ENCODE results near the gene PTPN4. TPM values are rescaled to one million over a fixed set of nuclear protein-coding genes. Genes with fewer than 3 reads are reported as not detected.

Gene PTPN4
- total and polyA plus RNA-seq, 9 of the 15 experiments (the other 6 are each of a cell fraction or from before 2014, with no cell fraction given): 5.0 to 32.8 (median 27.3) TPM

DNA sequence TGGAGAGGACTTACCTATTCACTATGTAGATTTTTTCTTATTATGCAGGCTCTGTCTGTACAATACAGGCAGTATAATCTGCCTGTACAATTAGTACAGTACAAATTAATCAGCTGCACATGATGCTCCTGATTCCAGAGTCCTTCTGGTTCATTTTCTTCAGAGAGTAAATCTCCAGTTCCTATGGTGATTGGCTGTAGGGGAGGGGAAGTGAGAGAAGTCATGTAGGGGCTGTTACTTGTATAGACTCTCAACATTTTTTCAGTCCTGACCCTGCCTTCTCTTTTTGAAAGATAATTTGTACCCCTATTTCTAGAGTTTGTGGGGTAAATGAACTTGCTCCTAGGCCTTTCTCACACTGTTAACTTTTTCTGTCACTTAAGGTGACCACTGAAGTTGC is 54.5 kb downstream of the PTPN4 start:
- intact Hi-C loops (cut with micrococcal nuclease) (no loop called here), in situ Hi-C loops (cut with MboI) (no loop called here)
- peaks cover 13% of the 10 kb centered on the region; the same call in 2 of the 3 replicates for H3K79me2 ChIP-seq (ENCODE audit: control insufficient read depth, insufficient read depth, low read length)
- DNase-seq (ENCODE audit: extremely low read depth in 1 of 4, low spot score in 3 of 4): no peak
- H3K4me2 ChIP-seq (ENCODE audit: insufficient read depth, low read length): no peak overlapping the region
- H3K9me3 ChIP-seq (replicated peaks; ENCODE audit: control insufficient read depth, insufficient read depth, low read depth, low read length): no peaks in the 10 kb centered on the region
- no peaks in the 10 kb centered on the region; a peak in 2 of 5 replicates for H3K4me1 ChIP-seq (replicated peaks in 1 of 2; ENCODE audit: control insufficient read depth in 2 of 2, insufficient read depth in 2 of 2, low read length in 2 of 2)
- H3K9ac ChIP-seq (ENCODE audit: insufficient read depth in 1 of 2, low read depth in 2 of 2, low read length in 2 of 2): no peak overlapping the region
- no peak overlapping the region for H3K4me3 ChIP-seq
- BruUV-seq (replicated peaks): no TSS peak
- H2AFZ ChIP-seq (ENCODE audit: low read depth, low read length): no peak overlapping the region
- no peaks in the 10 kb centered on the region; the same call in 2 of the 3 replicates for H3K36me3 ChIP-seq (ENCODE audit: control insufficient read depth, insufficient read depth, low read length)
- TF ChIP-seq ZC3H4 (CRISPR knock-in tag; IDR thresholded peaks at IDR 0.05; ENCODE audit: borderline replicate concordance): no peak
- TF ChIP-seq RBM25 (IDR thresholded peaks at IDR 0.05; ENCODE audit: low read depth, low read length, severe bottlenecking): no peak
- TF ChIP-seq CXXC5 (CRISPR knock-in tag; IDR thresholded peaks at IDR 0.05): no peak
- no peak for TF ChIP-seq ZKSCAN8 (CRISPR knock-in tag; IDR thresholded peaks at IDR 0.05)
- no peak for TF ChIP-seq KLF1 (tag; IDR thresholded peaks at IDR 0.05)
- no peak for TF ChIP-seq TEAD2 (tag; IDR thresholded peaks at IDR 0.05)
- TF ChIP-seq, protein P1, sequence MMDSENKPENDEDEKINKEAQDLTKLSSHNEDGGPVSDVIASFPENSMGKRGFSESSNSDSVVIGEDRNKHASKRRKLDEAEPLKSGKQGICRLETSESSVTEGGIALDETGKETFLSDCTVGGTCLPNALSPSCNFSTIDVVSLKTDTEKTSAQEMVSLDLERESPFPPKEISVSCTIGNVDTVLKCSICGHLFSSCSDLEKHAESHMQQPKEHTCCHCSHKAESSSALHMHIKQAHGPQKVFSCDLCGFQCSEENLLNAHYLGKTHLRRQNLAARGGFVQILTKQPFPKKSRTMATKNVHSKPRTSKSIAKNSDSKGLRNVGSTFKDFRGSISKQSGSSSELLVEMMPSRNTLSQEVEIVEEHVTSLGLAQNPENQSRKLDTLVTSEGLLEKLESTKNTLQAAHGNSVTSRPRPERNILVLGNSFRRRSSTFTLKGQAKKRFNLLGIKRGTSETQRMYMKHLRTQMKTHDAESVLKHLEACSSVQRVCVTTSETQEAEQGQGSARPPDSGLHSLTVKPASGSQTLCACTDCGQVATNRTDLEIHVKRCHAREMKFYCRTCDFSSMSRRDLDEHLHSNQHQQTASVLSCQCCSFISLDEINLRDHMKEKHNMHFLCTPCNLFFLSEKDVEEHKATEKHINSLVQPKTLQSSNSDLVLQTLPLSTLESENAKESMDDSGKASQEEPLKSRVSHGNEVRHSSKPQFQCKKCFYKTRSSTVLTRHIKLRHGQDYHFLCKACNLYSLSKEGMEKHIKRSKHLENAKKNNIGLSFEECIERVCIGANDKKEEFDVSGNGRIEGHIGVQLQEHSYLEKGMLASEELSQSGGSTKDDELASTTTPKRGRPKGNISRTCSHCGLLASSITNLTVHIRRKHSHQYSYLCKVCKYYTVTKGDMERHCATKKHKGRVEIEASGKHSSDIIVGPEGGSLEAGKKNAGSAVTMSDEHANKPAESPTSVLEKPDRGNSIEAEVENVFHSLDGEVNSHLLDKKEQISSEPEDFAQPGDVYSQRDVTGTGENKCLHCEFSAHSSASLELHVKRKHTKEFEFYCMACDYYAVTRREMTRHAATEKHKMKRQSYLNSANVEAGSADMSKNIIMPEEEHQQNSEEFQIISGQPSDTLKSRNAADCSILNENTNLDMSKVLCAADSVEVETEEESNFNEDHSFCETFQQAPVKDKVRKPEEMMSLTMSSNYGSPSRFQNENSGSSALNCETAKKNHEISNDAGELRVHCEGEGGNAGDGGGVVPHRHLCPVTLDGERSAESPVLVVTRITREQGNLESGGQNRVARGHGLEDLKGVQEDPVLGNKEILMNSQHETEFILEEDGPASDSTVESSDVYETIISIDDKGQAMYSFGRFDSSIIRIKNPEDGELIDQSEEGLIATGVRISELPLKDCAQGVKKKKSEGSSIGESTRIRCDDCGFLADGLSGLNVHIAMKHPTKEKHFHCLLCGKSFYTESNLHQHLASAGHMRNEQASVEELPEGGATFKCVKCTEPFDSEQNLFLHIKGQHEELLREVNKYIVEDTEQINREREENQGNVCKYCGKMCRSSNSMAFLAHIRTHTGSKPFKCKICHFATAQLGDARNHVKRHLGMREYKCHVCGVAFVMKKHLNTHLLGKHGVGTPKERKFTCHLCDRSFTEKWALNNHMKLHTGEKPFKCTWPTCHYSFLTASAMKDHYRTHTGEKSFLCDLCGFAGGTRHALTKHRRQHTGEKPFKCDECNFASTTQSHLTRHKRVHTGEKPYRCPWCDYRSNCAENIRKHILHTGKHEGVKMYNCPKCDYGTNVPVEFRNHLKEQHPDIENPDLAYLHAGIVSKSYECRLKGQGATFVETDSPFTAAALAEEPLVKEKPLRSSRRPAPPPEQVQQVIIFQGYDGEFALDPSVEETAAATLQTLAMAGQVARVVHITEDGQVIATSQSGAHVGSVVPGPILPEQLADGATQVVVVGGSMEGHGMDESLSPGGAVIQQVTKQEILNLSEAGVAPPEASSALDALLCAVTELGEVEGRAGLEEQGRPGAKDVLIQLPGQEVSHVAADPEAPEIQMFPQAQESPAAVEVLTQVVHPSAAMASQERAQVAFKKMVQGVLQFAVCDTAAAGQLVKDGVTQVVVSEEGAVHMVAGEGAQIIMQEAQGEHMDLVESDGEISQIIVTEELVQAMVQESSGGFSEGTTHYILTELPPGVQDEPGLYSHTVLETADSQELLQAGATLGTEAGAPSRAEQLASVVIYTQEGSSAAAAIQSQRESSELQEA (IDR thresholded peaks at IDR 0.05; ENCODE audit: low read depth): no peak
- TF ChIP-seq ZZZ3 (IDR thresholded peaks at IDR 0.05): no peak
- TF ChIP-seq ZNF79 (CRISPR knock-in tag; IDR thresholded peaks at IDR 0.05; ENCODE audit: low read depth): no peak
- TF ChIP-seq, protein P2, sequence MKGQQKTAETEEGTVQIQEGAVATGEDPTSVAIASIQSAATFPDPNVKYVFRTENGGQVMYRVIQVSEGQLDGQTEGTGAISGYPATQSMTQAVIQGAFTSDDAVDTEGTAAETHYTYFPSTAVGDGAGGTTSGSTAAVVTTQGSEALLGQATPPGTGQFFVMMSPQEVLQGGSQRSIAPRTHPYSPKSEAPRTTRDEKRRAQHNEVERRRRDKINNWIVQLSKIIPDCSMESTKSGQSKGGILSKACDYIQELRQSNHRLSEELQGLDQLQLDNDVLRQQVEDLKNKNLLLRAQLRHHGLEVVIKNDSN (CRISPR knock-in tag; IDR thresholded peaks at IDR 0.05): no peak
- TF ChIP-seq, protein P3, sequence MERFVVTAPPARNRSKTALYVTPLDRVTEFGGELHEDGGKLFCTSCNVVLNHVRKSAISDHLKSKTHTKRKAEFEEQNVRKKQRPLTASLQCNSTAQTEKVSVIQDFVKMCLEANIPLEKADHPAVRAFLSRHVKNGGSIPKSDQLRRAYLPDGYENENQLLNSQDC (CRISPR knock-in tag; IDR thresholded peaks at IDR 0.05): no peak
- CTCF ChIA-PET (ENCODE audit: low intra/inter-chr PET ratio): interaction anchor here (0.7 kb wide), 1 partner anchor 98 kb away, joined by 4 read pairs; no protein-coding TSS in a partner anchor
- no peak for FAIRE-seq
- H3K9me1 ChIP-seq (ENCODE audit: control insufficient read depth, insufficient read depth, low read length): no peaks in the 10 kb centered on the region
- no peak for ATAC-seq
- no peaks in the 10 kb centered on the region for H4K20me1 ChIP-seq (replicated peaks; ENCODE audit: control insufficient read depth, insufficient read depth, low read length)
- H3K27ac ChIP-seq (ENCODE audit: extremely low read depth, low read depth, low read length): no peak overlapping the region
- POLR2A ChIA-PET: no interaction called here
- H3K27me3 ChIP-seq (ENCODE audit: control insufficient read depth in 2 of 2, insufficient read depth in 2 of 2, low read length in 2 of 2): no peaks in the 10 kb centered on the region

Data from K562 (cell line).